GM13976 (cell line): ENCODE data around the gene MYPN.

Experiments
- DNase-seq: peaks from one replicate; pipeline ENCODE4 v3.0.0; 2012; ENCODE audit warnings: low spot score
- in situ Hi-C: fragments of 300-500 bp; cut with MboI; formaldehyde crosslinking; loops from one replicate; pipeline ENCODE4 v1.12.0; 2022; ENCODE audit warnings: low sequenced_read_pairs, mixed read lengths, inconsistent platforms; ENCODE audit not compliant: unreplicated experiment
- TF ChIP-seq, protein P1 (sequence below): IDR thresholded peaks from 2 replicates; pipeline ENCODE4 v1.5.1; 2012; ENCODE audit warnings: borderline replicate concordance, mild to moderate bottlenecking; ENCODE audit not compliant: insufficient read depth; ENCODE audit errors: extremely low read depth, missing control alignments, control extremely low read depth

MYPN gene

DNA sequence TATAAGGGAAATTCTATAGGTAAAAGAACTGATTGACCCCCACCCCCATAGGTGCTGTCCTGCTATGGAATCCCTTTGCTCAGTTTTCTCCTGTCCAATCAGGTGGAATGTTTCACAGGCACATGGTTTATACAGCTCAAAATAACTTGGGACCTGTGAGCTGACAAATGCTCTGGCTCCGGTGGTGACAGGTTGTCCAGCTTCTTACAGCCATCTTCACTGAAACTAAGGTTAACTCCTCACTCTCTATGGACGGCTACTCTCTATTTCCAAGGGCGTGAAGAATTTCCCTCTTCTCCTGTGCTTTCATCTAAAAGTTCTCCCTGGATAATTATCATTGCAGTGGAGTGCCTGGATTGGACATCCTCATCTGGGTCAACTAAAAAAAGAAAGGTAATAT, at the start of gene MYPN:
Gene MYPN (plus strand): TSS at position 158 of the 400 bp plus-strand sequence. CDS start 11,951 bp downstream, outside the sequence.
- no peak for DNase-seq
- TF ChIP-seq, protein P1, sequence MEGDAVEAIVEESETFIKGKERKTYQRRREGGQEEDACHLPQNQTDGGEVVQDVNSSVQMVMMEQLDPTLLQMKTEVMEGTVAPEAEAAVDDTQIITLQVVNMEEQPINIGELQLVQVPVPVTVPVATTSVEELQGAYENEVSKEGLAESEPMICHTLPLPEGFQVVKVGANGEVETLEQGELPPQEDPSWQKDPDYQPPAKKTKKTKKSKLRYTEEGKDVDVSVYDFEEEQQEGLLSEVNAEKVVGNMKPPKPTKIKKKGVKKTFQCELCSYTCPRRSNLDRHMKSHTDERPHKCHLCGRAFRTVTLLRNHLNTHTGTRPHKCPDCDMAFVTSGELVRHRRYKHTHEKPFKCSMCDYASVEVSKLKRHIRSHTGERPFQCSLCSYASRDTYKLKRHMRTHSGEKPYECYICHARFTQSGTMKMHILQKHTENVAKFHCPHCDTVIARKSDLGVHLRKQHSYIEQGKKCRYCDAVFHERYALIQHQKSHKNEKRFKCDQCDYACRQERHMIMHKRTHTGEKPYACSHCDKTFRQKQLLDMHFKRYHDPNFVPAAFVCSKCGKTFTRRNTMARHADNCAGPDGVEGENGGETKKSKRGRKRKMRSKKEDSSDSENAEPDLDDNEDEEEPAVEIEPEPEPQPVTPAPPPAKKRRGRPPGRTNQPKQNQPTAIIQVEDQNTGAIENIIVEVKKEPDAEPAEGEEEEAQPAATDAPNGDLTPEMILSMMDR = no peak
- in situ Hi-C loops = no loop called here

GRCh38 chr10:68067029-68067428, 42.3 kb upstream of the MYPN start:
- in situ Hi-C loops = no loop called here
- TF ChIP-seq, protein P1 = no peak

GRCh38 chr10:68067508-68067907, 41.8 kb upstream of the MYPN start:
- no peak for DNase-seq
- in situ Hi-C loops = no loop called here
- TF ChIP-seq, protein P1 = no peak

More at GRCh38 chr10:68067029-68067428, 42.3 kb upstream of the MYPN start:
- no peak for DNase-seq

DNA sequence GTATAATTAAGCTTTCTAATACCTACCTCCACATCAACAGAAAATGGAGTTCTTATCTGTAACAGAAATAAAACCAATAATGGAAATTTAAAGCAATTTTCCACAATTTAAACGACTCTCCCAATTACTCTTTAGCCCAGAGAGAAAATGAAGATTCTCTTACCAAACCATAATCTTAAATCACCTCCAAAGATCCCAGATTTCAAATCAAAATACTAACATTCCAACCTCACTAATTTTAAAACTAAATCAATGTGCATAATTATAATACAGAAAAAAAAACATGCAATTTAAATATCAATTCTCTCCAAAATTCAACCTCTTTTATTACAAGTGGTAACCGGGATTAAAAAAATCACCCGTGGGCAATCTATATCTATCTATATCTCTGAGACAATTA, 35.7 kb upstream of the MYPN start:
- no peak for DNase-seq
- in situ Hi-C loops = no loop called here
- TF ChIP-seq, protein P1 = no peak

DNA sequence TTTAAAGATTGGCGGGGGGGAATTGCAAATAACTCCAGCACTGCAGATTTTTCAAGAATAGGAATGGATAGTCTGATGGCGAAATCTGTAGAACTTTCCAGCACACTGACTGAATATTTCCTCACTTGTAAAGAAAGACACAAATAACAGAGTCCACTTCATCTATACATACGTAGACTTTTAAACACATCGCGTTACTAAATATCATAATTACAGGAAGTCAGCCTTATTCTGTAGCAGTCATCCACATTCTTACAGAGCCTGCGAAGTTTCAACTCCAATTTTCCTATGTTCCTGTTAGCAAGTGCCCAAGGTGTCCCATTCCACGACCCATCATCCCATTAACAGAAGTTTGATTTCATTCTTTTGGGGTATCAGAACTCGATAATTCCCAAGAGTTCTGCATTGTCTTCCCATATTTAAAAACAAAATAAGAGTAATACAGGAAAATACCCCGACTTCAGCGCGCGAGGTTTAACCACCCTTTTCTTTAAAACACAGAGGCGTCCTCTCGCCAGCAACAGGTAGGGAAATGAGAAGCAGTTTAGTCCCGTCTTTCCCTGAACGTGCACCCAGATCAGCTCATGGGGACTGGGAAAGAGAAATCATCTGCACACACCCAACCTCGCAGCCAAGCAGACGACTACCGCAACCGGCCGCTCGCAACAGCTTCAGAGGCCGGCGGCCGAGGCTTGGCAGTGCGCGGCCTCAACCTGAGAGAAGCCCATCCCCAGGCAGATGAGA, 35.1 kb upstream of the MYPN start:
- peak; percentile 11 for DNase-seq
- in situ Hi-C loops = no loop called here
- TF ChIP-seq, protein P1 = no peak

- TF ChIP-seq, protein P1 = no peak
Observed at GRCh38 chr10:68074775-68075549, 34.3 kb upstream of the MYPN start, which contains the start of gene HERC4. Gene HERC4 (minus strand): TSS chr10:68075283. CDS start chr10:68073108, 2,175 bp downstream.

More at GRCh38 chr10:68074775-68075549, 34.3 kb upstream of the MYPN start, which contains the start of gene HERC4:
- peak; percentile 95 for DNase-seq
- in situ Hi-C loops = no loop called here
